Endothelial cell of umbilical vein (primary cell): ENCODE data around the gene HUNK. TPM values are rescaled to one million over a fixed set of nuclear protein-coding genes. Genes with fewer than 3 reads are reported as not detected.

Experiments
- BruUV-seq: library from RNA; stranded (reverse); fragments of 400-500 nt; replicated peaks from 2 replicates; lab custom pipeline; 2021; lab: Mats Ljungman, UMichigan
- CTCF ChIA-PET: fragments of 300-600, 350-600 bp; sonication (Branson Sonifier 250); formaldehyde crosslinking; loops from one replicate; lab custom pipeline; 2021; ENCODE audit warnings: antibody characterized with exemption, inconsistent platforms; lab: Charles Lee
- POLR2A ChIA-PET: fragments of 300-600, 350-600 bp; sonication (Branson Sonifier 250); formaldehyde crosslinking; loops from one replicate; lab custom pipeline; 2021; ENCODE audit warnings: antibody characterized with exemption, inconsistent platforms; lab: Charles Lee
- DNase-seq: peaks from one replicate; pipeline ENCODE4 v3.0.0-alpha.2; 2011; ENCODE audit warnings: low read depth, low spot score
- FAIRE-seq: peaks from 2 replicates; lab custom pipeline; 2011; peaks lifted over from hg19 to GRCh38; lab: Jason Lieb, UNC
- H2AFZ ChIP-seq: 2 replicates; pipeline ENCODE4 v1.6.0; 2012; ENCODE audit warnings: low read depth, low read length, control low read depth, inconsistent platforms
- H3K27ac ChIP-seq: 2 replicates; pipeline ENCODE4 v1.5.1; 2011; ENCODE audit warnings: low read depth, mild to moderate bottlenecking, control low read depth, low read length, moderate library complexity; ENCODE audit not compliant: insufficient read depth
- H3K27me3 ChIP-seq, 2 experiments: 2 replicates each; pipeline versions ENCODE4 v1.6.0 to v1.6.1; 2011; ENCODE audit warnings: low read length in 2 of 2, mixed read lengths in 1 of 2; ENCODE audit not compliant: control insufficient read depth in 2 of 2, insufficient read depth in 2 of 2
- H3K36me3 ChIP-seq, 2 experiments: 2 replicates in 1 of 2; 3 replicates in 1 of 2; pipeline ENCODE4 v1.5.1; 2011; ENCODE audit warnings: low read length in 2 of 2, mild to moderate bottlenecking in 1 of 2, moderate library complexity in 1 of 2; ENCODE audit not compliant: control insufficient read depth in 2 of 2, insufficient read depth in 2 of 2; ENCODE audit errors: extremely low read depth in 1 of 2
- H3K4me1 ChIP-seq: 3 replicates; pipeline ENCODE4 v1.5.1; 2011; ENCODE audit warnings: mild to moderate bottlenecking, low read length; ENCODE audit not compliant: control insufficient read depth, insufficient read depth; ENCODE audit errors: extremely low read depth
- H3K4me2 ChIP-seq: 2 replicates; pipeline ENCODE4 v1.6.1; 2011; ENCODE audit warnings: low read length, control low read depth, mixed read lengths; ENCODE audit not compliant: insufficient read depth
- H3K4me3 ChIP-seq, 3 experiments: fragments of 200-600 bp in 1 of 3; sonication (generic), shearing (Covaris generic) in 1 of 3; replicated peaks in 1 of 3; 2 replicates each; pipeline ENCODE4 v1.5.1; 2011 to 2016; ENCODE audit warnings: control low read depth in 3 of 3, low read length in 3 of 3, mild to moderate bottlenecking in 2 of 3, inconsistent platforms in 1 of 3, low read depth in 1 of 3, moderate library complexity in 1 of 3; ENCODE audit not compliant: insufficient read depth in 1 of 3
- H3K79me2 ChIP-seq: 2 replicates; pipeline ENCODE4 v1.6.0; 2012; ENCODE audit warnings: low read length, inconsistent platforms; ENCODE audit not compliant: control insufficient read depth, insufficient read depth
- H3K9ac ChIP-seq: replicated peaks from 2 replicates; pipeline ENCODE3; 2011; ENCODE audit warnings: low read length, control low read depth; ENCODE audit not compliant: insufficient read depth; ENCODE audit errors: extremely low read depth
- H3K9me1 ChIP-seq: replicated peaks from 3 replicates; pipeline ENCODE4 v1.6.0; 2011; ENCODE audit warnings: mild to moderate bottlenecking, low read length; ENCODE audit not compliant: control insufficient read depth, insufficient read depth; ENCODE audit errors: extremely low read depth
- H3K9me3 ChIP-seq: replicated peaks from 2 replicates; pipeline ENCODE4 v1.5.1; 2012; ENCODE audit warnings: low read length, inconsistent platforms; ENCODE audit not compliant: control insufficient read depth, insufficient read depth
- H4K20me1 ChIP-seq: replicated peaks from 2 replicates; pipeline ENCODE3; 2011; ENCODE audit warnings: mild to moderate bottlenecking, low read length; ENCODE audit not compliant: control insufficient read depth, insufficient read depth; ENCODE audit errors: extremely low read depth
- CTCF ChIP-seq, 2 donors: IDR thresholded peaks; 1 replicate in 1 of 2; 2 replicates in 1 of 2; pipeline ENCODE4 v1.5.1; 2011; ENCODE audit warnings: low read length in 2 of 2, mild to moderate bottlenecking in 2 of 2, moderate library complexity in 2 of 2, control low read depth in 1 of 2, inconsistent platforms in 1 of 2, low read depth in 1 of 2; ENCODE audit not compliant: insufficient read depth in 1 of 2; ENCODE audit errors: extremely low read depth in 1 of 2
- EZH2 ChIP-seq: IDR thresholded peaks from 2 replicates; pipeline ENCODE4 v1.6.1; 2012; ENCODE audit warnings: borderline replicate concordance, low read depth, mild to moderate bottlenecking, moderate library complexity, low read length, inconsistent platforms; ENCODE audit not compliant: severe bottlenecking
- FOS ChIP-seq: IDR thresholded peaks from 2 replicates; pipeline ENCODE4 v1.6.1; 2011; ENCODE audit warnings: mild to moderate bottlenecking, low read length, moderate library complexity, borderline replicate concordance; ENCODE audit not compliant: insufficient read depth
- GATA2 ChIP-seq: IDR thresholded peaks from 2 replicates; pipeline ENCODE4 v1.7.0; 2011; ENCODE audit warnings: low read depth, mild to moderate bottlenecking, moderate library complexity, mixed read lengths, low read length; ENCODE audit not compliant: insufficient read length, insufficient read depth
- JUN ChIP-seq: IDR thresholded peaks from 2 replicates; pipeline ENCODE4 v1.6.1; 2011; ENCODE audit warnings: borderline replicate concordance, low read depth; ENCODE audit not compliant: insufficient read length, insufficient read depth
- MAX ChIP-seq: IDR thresholded peaks from 2 replicates; pipeline ENCODE4 v1.6.1; 2011; ENCODE audit not compliant: insufficient read depth, insufficient read length
- MYC ChIP-seq: IDR thresholded peaks from one replicate; pipeline ENCODE4 v1.6.1; 2011; ENCODE audit warnings: mild to moderate bottlenecking, low read depth, low read length
- POLR2A ChIP-seq: IDR thresholded peaks from 2 replicates; pipeline ENCODE4 v1.6.1; 2012; ENCODE audit warnings: low read depth, mild to moderate bottlenecking, control low read depth, low read length
- POLR2AphosphoS5 ChIP-seq: IDR thresholded peaks from 2 replicates; pipeline ENCODE4 v1.6.1; 2012; ENCODE audit warnings: low read depth, mild to moderate bottlenecking, control low read depth, low read length, moderate library complexity; ENCODE audit not compliant: insufficient read depth
- dilution Hi-C: fragments of 300-500 bp; cut with MboI; formaldehyde crosslinking; loops from one replicate; pipeline ENCODE4 v1.15.0; 2019; ENCODE audit warnings: low sequenced_read_pairs; ENCODE audit not compliant: extremely low pct_ligation_motif_present
- intact Hi-C: fragments of 100-400 bp; cut with micrococcal nuclease; formaldehyde crosslinking; loops from one replicate; pipeline ENCODE4 v1.10.0; 2022
- polyA plus RNA-seq, 4 experiments: library from polyadenylated mRNA; depleted of rRNA in 3 of 4; stranded (reverse) in 3 of 4; unstranded in 1 of 4; fragments of >200 nt; gene quantifications; 2 replicates each; pipeline versions ENCODE4 v1.2.1 to v1.2.3, GENCODE V29; 2011 to 2012; ENCODE audit warnings: missing spikeins in 1 of 4
- total RNA-seq: library from RNA; stranded (reverse); gene quantifications from 2 replicates; pipeline ENCODE4 v1.2.3, GENCODE V29; 2021

Gene HUNK
- total and polyA plus RNA-seq, 2 donors (not counting 3 experiments of a cell fraction or from before 2014, with no cell fraction given), result not detected

DNA sequence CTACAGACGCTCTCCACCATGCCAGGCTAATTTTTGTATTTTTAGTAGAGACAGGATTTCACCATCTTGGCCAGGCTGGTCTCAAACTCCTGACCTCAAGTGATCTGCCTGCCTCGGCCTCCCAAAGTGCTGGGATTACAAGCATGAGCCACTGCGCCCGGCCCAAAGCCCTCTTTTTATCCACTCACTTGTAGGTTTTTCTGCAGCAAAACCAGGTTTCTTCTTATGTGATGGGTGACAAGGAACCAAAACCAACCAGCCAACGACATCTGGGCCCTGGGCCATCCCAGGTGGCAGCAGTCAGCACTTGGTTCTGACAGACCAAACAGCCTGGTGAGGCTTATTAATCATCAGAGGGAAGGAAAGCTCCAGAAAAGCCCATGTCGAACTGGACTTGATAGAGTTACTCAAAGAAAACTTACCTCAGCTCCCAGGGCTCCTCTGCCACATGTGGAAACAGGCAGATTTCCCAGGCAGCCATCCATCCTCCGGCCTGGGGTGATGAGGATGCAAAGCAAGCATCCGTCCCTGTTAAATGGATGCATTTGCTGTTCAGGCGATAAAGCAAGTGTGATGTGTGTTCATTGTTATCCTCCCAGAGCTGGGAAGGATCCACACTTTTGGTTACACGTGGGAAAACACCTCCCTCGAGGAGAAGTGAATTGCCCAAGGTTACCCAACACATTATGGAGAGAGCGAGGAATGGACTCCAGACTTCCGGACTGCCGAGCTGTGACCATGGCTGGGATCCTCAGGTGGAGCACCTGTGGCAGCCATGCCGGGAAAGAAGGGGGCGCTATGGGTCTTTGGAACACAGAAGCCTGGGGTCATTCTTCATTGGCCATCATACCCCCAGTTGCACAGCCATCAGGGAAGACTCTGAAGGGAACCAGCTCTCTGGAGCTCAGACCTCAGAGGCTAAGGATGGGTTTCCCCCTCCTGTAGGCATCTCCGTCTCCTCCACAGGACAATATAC, 118.8 kb downstream of the HUNK start:
- no peak overlapping the region for H2AFZ ChIP-seq
- no peaks in the 10 kb centered on the region for H3K9me1 ChIP-seq
- H3K4me2 ChIP-seq, result no peak overlapping the region
- no peaks in the 10 kb centered on the region for H3K4me1 ChIP-seq
- H3K9ac ChIP-seq, result no peak overlapping the region
- no peak for TF ChIP-seq MYC
- no peak for TF ChIP-seq GATA2
- TF ChIP-seq EZH2, result no peak
- TF ChIP-seq CTCF (IDR thresholded peaks at IDR 0.05; ENCODE audit: extremely low read depth in 1 of 2, insufficient read depth in 1 of 2, low read depth in 1 of 2, low read length in 2 of 2), result no peak
- no peak for TF ChIP-seq POLR2AphosphoS5
- no peak for TF ChIP-seq POLR2A
- no peak for TF ChIP-seq FOS
- no peak for TF ChIP-seq MAX
- TF ChIP-seq JUN, result no peak
- H3K79me2 ChIP-seq, result no peaks in the 10 kb centered on the region
- no peaks in the 10 kb centered on the region for H3K36me3 ChIP-seq
- ChIA-PET CTCF (interaction anchor here (2.2 kb wide), 1 partner anchor 266 kb away, joined by 12 read pairs; no protein-coding TSS in a partner anchor), POLR2A (no interaction called here)
- no peak overlapping the region for H3K4me3 ChIP-seq
- no peak overlapping the region for H3K27ac ChIP-seq
- intact Hi-C loops, result no loop called here
- H4K20me1 ChIP-seq, result no peaks in the 10 kb centered on the region
- BruUV-seq, result no TSS peak
- FAIRE-seq (no peak), DNase-seq (no peak)
- H3K9me3 ChIP-seq, result no peaks in the 10 kb centered on the region
- dilution Hi-C loops, result no loop called here
- H3K27me3 ChIP-seq, result no peaks in the 10 kb centered on the region
